Astrocyte (in vitro differentiated cells and primary cell): ENCODE results near the gene PPP1R7. TPM values are rescaled to one million over a fixed set of nuclear protein-coding genes. Genes with fewer than 3 reads are reported as not detected.

ENCODE experiments used
- DNase-seq: peaks from one replicate; pipeline ENCODE4 v3.0.0-alpha.2; 2010; ENCODE audit warnings: low read depth
- FAIRE-seq: peaks from 2 replicates; lab custom pipeline; 2011; peaks lifted over from hg19 to GRCh38; lab: Jason Lieb, UNC
- H2AFZ ChIP-seq: 2 replicates; pipeline ENCODE4 v1.6.0; 2012; ENCODE audit warnings: low read depth, low read length, inconsistent platforms
- H3K27ac ChIP-seq: 2 replicates; pipeline ENCODE4 v1.5.1; 2011; ENCODE audit warnings: low read depth, low read length, inconsistent platforms
- H3K27me3 ChIP-seq: 2 replicates; pipeline ENCODE4 v1.6.0; 2011; ENCODE audit warnings: low read length, inconsistent platforms; ENCODE audit not compliant: insufficient read depth
- H3K36me3 ChIP-seq: 2 replicates; pipeline ENCODE4 v1.5.1; 2011; ENCODE audit warnings: low read length, inconsistent platforms; ENCODE audit not compliant: insufficient read depth
- H3K4me1 ChIP-seq: 2 replicates; pipeline ENCODE4 v1.5.1; 2011; ENCODE audit warnings: low read length, inconsistent platforms; ENCODE audit not compliant: insufficient read depth
- H3K4me2 ChIP-seq: 2 replicates; pipeline ENCODE4 v1.6.0; 2012; ENCODE audit warnings: low read length, inconsistent platforms
- H3K4me3 ChIP-seq: 2 replicates; pipeline ENCODE4 v1.5.1; 2011; ENCODE audit warnings: low read depth, mild to moderate bottlenecking, low read length, inconsistent platforms; ENCODE audit not compliant: insufficient read depth
- H3K79me2 ChIP-seq: 2 replicates; pipeline ENCODE4 v1.6.0; 2012; ENCODE audit warnings: mild to moderate bottlenecking, low read length, inconsistent platforms; ENCODE audit not compliant: insufficient read depth
- H3K9ac ChIP-seq: 2 replicates; pipeline ENCODE4 v1.6.0; 2012; ENCODE audit warnings: mild to moderate bottlenecking, low read length, inconsistent platforms
- H3K9me3 ChIP-seq: 2 replicates; pipeline ENCODE4 v1.5.1; 2012; ENCODE audit warnings: low read depth, mild to moderate bottlenecking, low read length, inconsistent platforms; ENCODE audit not compliant: insufficient read depth
- H4K20me1 ChIP-seq: 2 replicates; pipeline ENCODE4 v1.6.0; 2012; ENCODE audit warnings: low read length, inconsistent platforms; ENCODE audit not compliant: insufficient read depth
- H3K27ac Mint-ChIP-seq: one replicate; pipeline ENCODE4 v1.8.0; 2021; ENCODE audit warnings: mild to moderate bottlenecking, mixed read lengths; ENCODE audit not compliant: unreplicated experiment
- H3K27me3 Mint-ChIP-seq: one replicate; pipeline ENCODE4 v1.8.0; 2021; ENCODE audit warnings: low read depth, mixed read lengths; ENCODE audit not compliant: unreplicated experiment
- H3K36me3 Mint-ChIP-seq: one replicate; pipeline ENCODE4 v1.8.0; 2021; ENCODE audit warnings: low read depth, mixed read lengths; ENCODE audit not compliant: unreplicated experiment
- H3K4me1 Mint-ChIP-seq: one replicate; pipeline ENCODE4 v1.8.0; 2021; ENCODE audit warnings: low read depth, mixed read lengths; ENCODE audit not compliant: unreplicated experiment
- H3K4me3 Mint-ChIP-seq: one replicate; pipeline ENCODE4 v1.8.0; 2021; ENCODE audit warnings: mild to moderate bottlenecking, moderate library complexity, mixed read lengths; ENCODE audit not compliant: unreplicated experiment
- H3K9me3 Mint-ChIP-seq: one replicate; pipeline ENCODE4 v1.8.0; 2021; ENCODE audit warnings: mild to moderate bottlenecking, mixed read lengths; ENCODE audit not compliant: unreplicated experiment
- CTCF ChIP-seq: IDR thresholded peaks from 2 replicates; pipeline ENCODE4 v1.5.1; 2011; ENCODE audit warnings: low read depth, mild to moderate bottlenecking, inconsistent platforms, low read length, moderate library complexity; ENCODE audit not compliant: insufficient read depth
- EZH2 ChIP-seq: IDR thresholded peaks from 2 replicates; pipeline ENCODE4 v1.6.1; 2012; ENCODE audit warnings: mild to moderate bottlenecking, low read length, inconsistent platforms; ENCODE audit not compliant: insufficient read depth
- total RNA-seq: library from RNA; stranded (reverse); gene quantifications from 2 replicates; pipeline ENCODE4 v1.2.1, GENCODE V29; 2021

The PPP1R7 gene
- total RNA-seq, 1 donor from 2014 or later = 53.4 TPM

GRCh38 chr2:241123816-241124536, 26.3 kb upstream of the PPP1R7 start:
- Histone ChIP-seq H3K27ac (no peak overlapping the region), H3K36me3 (no peaks in the 10 kb centered on the region), H3K79me2 (no peaks in the 10 kb centered on the region), H3K4me3 (no peak overlapping the region), H2AFZ (no peak overlapping the region), H4K20me1 (no peaks in the 10 kb centered on the region), H3K9ac (no peak overlapping the region), H3K4me1 (no peaks in the 10 kb centered on the region), H3K27me3 (no peaks in the 10 kb centered on the region), H3K9me3 (no peaks in the 10 kb centered on the region), H3K4me2 (no peak overlapping the region)
- Mint-ChIP-seq H3K9me3 (peaks cover 3% of the 10 kb centered on the region), H3K4me3 (no peak overlapping the region), H3K4me1 (no peaks in the 10 kb centered on the region), H3K27me3 (peaks cover 10% of the 10 kb centered on the region), H3K27ac (no peak overlapping the region), H3K36me3 (peaks cover 10% of the 10 kb centered on the region)
- DNase-seq = no peak
- no peak for TF ChIP-seq EZH2
- TF ChIP-seq CTCF = no peak
- FAIRE-seq = no peak

GRCh38 chr2:241125626-241126025, 24.6 kb upstream of the PPP1R7 start:
- FAIRE-seq = no peak
- peaks cover 9% of the 10 kb centered on the region for H3K36me3 Mint-ChIP-seq
- no peak overlapping the region for H2AFZ ChIP-seq

More at GRCh38 chr2:241125626-241126025, 24.6 kb upstream of the PPP1R7 start:
- Histone ChIP-seq H3K27me3 (no peaks in the 10 kb centered on the region), H3K9me3 (no peaks in the 10 kb centered on the region), H3K4me3 (no peak overlapping the region), H3K79me2 (no peaks in the 10 kb centered on the region), H4K20me1 (no peaks in the 10 kb centered on the region), H3K36me3 (no peaks in the 10 kb centered on the region), H3K9ac (no peak overlapping the region), H3K27ac (no peak overlapping the region), H3K4me1 (no peaks in the 10 kb centered on the region), H3K4me2 (no peak overlapping the region)
- no peak for DNase-seq
- Mint-ChIP-seq H3K9me3 (peaks cover 3% of the 10 kb centered on the region), H3K27ac (no peak overlapping the region), H3K4me1 (no peaks in the 10 kb centered on the region), H3K4me3 (no peak overlapping the region), H3K27me3 (peaks cover 13% of the 10 kb centered on the region)
- TF ChIP-seq EZH2 = no peak
- TF ChIP-seq CTCF = no peak
